Esophagus squamous epithelium (tissue), 4 donors: ENCODE measurements around the gene PPFIA4.

Experiments
- POLR2A ChIP-seq, 4 donors: fragments of 450-650 bp; IDR thresholded peaks; one replicate each; pipeline ENCODE4 v1.6.1; 2017; ENCODE audit warnings: antibody characterized with exemption in 4 of 4, mild to moderate bottlenecking in 4 of 4, moderate library complexity in 3 of 4
- TF ChIP-seq, protein P1 (sequence below), 6 experiments: fragments of 450-650 bp in 4 of 6; fragments of 200-600 bp in 2 of 6; sonication (generic) in 2 of 6; IDR thresholded peaks; one replicate each; pipeline ENCODE4 v1.5.1; 2016 to 2019; ENCODE audit warnings: antibody characterized with exemption in 6 of 6, mild to moderate bottlenecking in 4 of 6, moderate library complexity in 4 of 6

- TF ChIP-seq, protein P1, sequence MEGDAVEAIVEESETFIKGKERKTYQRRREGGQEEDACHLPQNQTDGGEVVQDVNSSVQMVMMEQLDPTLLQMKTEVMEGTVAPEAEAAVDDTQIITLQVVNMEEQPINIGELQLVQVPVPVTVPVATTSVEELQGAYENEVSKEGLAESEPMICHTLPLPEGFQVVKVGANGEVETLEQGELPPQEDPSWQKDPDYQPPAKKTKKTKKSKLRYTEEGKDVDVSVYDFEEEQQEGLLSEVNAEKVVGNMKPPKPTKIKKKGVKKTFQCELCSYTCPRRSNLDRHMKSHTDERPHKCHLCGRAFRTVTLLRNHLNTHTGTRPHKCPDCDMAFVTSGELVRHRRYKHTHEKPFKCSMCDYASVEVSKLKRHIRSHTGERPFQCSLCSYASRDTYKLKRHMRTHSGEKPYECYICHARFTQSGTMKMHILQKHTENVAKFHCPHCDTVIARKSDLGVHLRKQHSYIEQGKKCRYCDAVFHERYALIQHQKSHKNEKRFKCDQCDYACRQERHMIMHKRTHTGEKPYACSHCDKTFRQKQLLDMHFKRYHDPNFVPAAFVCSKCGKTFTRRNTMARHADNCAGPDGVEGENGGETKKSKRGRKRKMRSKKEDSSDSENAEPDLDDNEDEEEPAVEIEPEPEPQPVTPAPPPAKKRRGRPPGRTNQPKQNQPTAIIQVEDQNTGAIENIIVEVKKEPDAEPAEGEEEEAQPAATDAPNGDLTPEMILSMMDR (IDR thresholded peaks at IDR 0.05): no peak
- no peak for TF ChIP-seq POLR2A (IDR thresholded peaks at IDR 0.05)
Measured at GRCh38 chr1:203046984-203047630, 20.8 kb downstream of the PPFIA4 start.
